Activated naive CD4-positive, alpha-beta T cell treated with anti-CD3 and anti-CD28 coated beads, Interleukin-2, amount 50 U/mL, for 24 hours (primary cell): ENCODE measurements around the gene MCM6.
"Not testable (repeated sequence)": the region's sequence is repeated elsewhere in the genome, so short reads cannot be mapped to it uniquely, and the experiment has no call there.

Source experiments
- H3K27ac Mint-ChIP-seq: one replicate; pipeline ENCODE4 v1.8.0; 2021; ENCODE audit warnings: mild to moderate bottlenecking, mixed read lengths
- H3K27me3 Mint-ChIP-seq: one replicate; pipeline ENCODE4 v1.8.0; 2021; ENCODE audit warnings: mixed read lengths
- H3K36me3 Mint-ChIP-seq: one replicate; pipeline ENCODE4 v1.8.0; 2021; ENCODE audit warnings: mixed read lengths
- H3K4me1 Mint-ChIP-seq: one replicate; pipeline ENCODE4 v1.8.0; 2021; ENCODE audit warnings: mixed read lengths
- H3K4me3 Mint-ChIP-seq: one replicate; pipeline ENCODE4 v1.8.0; 2021; ENCODE audit warnings: mild to moderate bottlenecking, mixed read lengths
- H3K9me3 Mint-ChIP-seq: one replicate; pipeline ENCODE4 v1.8.0; 2021; ENCODE audit warnings: mixed read lengths

The MCM6 gene

DNA sequence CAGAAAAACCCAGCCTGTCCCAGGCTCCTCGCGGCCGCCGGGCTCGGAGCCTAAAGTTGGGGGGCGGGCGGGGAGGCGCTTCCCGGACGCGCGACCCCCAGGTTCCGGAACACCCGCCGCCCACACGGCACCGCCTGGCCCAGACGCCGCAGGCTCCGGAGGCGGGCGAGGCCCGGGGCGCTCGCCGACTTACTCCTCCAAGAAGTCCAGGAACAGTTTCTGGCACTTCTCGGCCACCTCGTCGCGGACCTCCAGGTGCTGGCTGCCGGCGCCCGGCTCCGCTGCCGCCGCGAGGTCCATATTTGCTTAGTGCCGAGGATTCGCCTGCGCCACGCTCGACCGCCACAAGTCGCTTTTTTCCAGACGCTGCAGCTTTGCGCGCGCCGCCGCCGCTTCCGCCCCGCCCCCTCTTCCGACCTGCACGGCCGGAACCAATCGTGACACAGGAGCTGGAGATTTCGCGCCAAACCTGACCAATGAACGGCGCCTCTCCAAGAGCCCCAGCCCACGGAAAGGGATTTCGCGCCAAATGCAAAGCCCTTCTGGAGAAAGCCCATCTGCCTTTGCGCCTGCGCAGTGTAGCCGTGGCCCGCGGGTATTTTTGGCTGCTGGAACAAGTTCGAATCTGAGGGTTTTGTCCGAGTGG, at the start of gene MCM6:
TSS of gene MCM6 (minus strand) at position 378 of the 646 bp plus-strand sequence. CDS start at position 300, 78 bp downstream.
- Mint-ChIP-seq H3K4me1 (peaks cover 48% of the 10 kb centered on the region), H3K27ac (peak within 1 kb of the TSS; percentile 98), H3K36me3 (peaks cover 14% of the 10 kb centered on the region), H3K9me3 (no peaks in the 10 kb centered on the region), H3K27me3 (no peaks in the 10 kb centered on the region), H3K4me3 (peak within 1 kb of the TSS; percentile 96)

DNA sequence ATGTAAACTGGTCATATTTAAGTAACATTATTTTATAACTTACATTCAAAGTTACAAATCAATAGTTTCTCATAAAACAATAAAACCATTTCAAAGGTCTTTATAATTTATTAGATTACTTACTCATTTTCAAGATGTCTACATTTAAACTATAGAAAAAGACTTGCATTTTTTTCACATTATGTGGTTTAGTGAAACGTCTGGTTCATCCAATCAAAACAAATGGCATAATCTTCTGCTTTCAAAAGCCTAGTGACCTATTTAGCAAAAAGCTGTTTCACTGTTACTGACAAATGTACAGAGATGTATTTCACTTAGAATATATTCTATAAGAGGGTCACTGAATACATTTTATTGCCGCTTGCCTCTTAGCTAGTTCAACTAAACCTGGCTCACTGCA, 49.3 kb upstream of the MCM6 start:
- Mint-ChIP-seq H3K36me3 (peaks cover 13% of the 10 kb centered on the region), H3K4me1 (peaks cover 13% of the 10 kb centered on the region)

DNA sequence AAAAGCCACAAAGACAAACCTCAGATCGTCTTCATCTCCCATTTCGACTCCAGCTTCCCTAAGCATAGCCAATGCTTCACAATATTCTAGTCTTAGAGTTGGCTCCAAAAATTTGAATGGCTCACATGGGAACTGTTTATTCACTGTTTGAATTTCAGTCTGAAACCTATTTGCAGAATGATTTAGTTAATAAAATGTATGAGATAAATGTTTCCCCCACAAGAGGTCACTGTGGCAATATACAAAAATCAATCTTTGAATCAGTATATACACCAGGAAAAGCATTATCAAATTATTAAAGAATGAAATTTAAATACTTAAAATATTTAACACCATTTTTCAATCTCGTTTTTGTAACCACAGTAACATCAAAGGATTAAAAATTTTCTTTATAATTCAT, 40.0 kb upstream of the MCM6 start:
- Mint-ChIP-seq H3K9me3 (no peaks in the 10 kb centered on the region), H3K36me3 (peaks cover 11% of the 10 kb centered on the region), H3K4me1 (peaks cover 12% of the 10 kb centered on the region), H3K27me3 (no peaks in the 10 kb centered on the region), H3K4me3 (no peak overlapping the region), H3K27ac (no peak overlapping the region)

More for the DNA sequence above, 49.3 kb upstream of the MCM6 start:
- Mint-ChIP-seq H3K9me3 (no peaks in the 10 kb centered on the region), H3K27ac (no peak overlapping the region), H3K27me3 (no peaks in the 10 kb centered on the region), H3K4me3 (no peak overlapping the region)

DNA sequence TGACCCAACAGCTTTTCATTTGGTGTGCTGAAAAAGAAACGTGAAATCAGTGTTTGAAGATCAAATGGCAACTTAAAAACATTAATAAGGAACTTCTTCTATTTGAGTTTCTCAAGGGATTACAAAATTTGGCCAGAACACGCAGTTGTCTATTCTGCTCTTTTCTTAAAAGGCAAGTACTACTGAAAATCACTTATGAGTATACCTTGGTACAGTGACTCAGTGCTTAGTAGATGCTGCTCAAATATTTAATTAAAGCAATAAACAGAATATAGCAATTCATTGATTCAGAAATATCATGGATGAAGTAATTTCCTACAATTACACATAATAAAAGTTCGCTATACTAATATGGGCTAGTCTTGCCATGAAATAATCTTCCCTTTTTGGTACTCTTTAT, 38.2 kb upstream of the MCM6 start:
- peaks cover 12% of the 10 kb centered on the region for H3K36me3 Mint-ChIP-seq
- no peak overlapping the region for H3K4me3 Mint-ChIP-seq
- H3K9me3 Mint-ChIP-seq = no peaks in the 10 kb centered on the region
- peaks cover 14% of the 10 kb centered on the region for H3K4me1 Mint-ChIP-seq
- H3K27me3 Mint-ChIP-seq = no peaks in the 10 kb centered on the region
- no peak overlapping the region for H3K27ac Mint-ChIP-seq

DNA sequence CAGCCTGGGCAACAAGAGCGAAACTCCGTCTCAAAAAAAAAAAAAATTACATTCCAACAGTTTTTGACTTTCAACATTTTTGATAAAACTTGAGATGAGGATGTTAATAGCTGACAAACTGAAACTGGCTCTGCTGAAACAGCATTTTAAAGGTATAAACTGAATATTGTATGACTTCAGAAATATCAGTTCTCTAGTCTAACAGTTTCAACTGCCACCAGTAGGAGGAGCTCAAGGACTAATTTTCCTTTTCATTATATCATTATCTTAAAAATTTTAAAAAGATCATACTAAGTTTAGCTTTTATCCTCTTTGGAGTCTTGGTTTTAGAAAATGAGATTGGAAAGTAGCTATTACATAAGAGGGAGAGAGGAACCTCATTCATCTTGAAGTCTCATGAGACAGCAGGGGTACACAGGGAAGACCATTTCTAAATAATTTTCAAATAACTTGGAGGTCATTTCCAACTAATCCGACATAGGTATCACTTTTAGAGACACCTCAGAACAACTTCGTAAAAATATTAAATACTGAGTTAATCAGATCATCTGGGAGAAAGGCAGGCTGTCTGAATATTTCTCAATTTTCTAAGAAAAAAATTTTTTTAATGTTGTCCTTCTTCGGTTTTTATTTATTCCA, 37.6 kb upstream of the MCM6 start:
- Mint-ChIP-seq H3K36me3 (peaks cover 14% of the 10 kb centered on the region), H3K4me3 (no peak overlapping the region), H3K4me1 (peaks cover 11% of the 10 kb centered on the region), H3K27ac (no peak overlapping the region), H3K9me3 (no peaks in the 10 kb centered on the region), H3K27me3 (no peaks in the 10 kb centered on the region)

DNA sequence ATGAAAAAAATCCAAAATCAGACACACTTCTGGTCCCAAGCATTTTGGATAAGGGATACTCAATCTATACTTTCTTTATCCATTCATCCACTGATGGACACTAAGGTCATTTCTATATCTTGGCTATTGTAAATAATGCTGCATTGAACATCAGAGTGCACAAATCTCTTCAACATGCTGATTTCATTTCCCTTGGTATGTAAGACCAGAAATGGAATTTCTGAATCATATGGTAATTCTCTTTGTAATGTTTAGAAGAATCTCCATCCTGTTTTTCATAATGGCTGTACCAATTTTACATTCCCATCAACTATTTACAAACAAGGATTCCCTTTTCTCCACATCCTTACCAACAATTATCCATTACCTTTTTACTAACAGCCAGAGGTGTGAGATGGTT, 33.7 kb upstream of the MCM6 start:
- H3K4me3 Mint-ChIP-seq = no peak overlapping the region
- H3K27ac Mint-ChIP-seq = peak overlapping the region; percentile 30
- H3K36me3 Mint-ChIP-seq = peaks cover 18% of the 10 kb centered on the region
- H3K4me1 Mint-ChIP-seq = peaks cover 8% of the 10 kb centered on the region
- no peaks in the 10 kb centered on the region for H3K27me3 Mint-ChIP-seq
- H3K9me3 Mint-ChIP-seq = no peaks in the 10 kb centered on the region

DNA sequence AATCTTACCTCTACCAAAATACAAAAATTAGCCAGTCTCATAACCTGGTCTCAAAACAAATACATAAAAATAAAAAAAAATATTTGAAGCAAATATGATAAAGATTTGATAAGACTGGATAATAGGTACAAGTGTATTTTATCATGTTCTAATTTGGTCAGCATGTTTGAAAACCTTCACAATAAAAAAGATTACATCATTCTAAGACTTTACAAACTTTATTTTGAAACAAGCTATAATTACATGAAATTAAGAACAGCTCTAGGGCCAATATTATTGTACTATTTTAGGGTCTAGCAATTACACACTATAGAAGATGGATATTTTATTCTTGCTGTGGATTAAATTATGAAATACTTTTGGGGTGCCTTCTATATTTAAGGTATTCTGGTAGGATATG, 29.4 kb upstream of the MCM6 start:
- Mint-ChIP-seq H3K9me3 (no peaks in the 10 kb centered on the region), H3K4me1 (peaks cover 4% of the 10 kb centered on the region), H3K27ac (no peak overlapping the region), H3K27me3 (no peaks in the 10 kb centered on the region), H3K36me3 (peaks cover 16% of the 10 kb centered on the region), H3K4me3 (no peak overlapping the region)

DNA sequence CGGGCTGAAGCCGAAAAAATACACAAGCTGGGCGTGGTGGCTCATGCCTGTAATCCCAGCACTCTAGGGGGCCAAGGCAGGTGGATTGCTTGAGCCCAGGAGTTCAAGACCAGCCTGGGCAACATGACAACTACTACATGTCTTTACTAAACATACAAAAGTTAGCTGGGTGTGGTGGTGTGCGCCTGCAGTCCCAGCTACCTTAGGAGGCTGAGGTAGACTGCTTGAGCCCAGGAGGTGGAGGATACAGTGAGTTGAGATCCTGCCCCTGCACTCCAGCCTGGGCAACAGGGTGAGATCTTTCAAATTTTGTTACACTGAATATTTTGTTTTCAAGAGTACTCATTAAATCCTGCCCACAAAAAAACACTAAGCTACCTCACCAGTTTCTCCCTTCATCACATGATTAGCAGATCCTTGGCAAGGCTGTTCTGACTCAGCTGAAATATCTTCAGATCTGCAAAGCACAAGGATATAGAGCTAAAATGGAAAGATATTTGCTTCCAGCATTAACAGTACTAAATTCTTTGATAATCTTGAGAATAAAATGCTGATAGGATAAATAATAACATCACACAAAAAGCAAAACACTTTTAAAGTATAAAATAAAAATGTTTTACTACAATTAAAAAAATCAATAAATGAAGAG, 28.2 kb upstream of the MCM6 start:
- H3K4me1 Mint-ChIP-seq = no peaks in the 10 kb centered on the region
- peaks cover 12% of the 10 kb centered on the region for H3K36me3 Mint-ChIP-seq
- no peaks in the 10 kb centered on the region for H3K27me3 Mint-ChIP-seq
- H3K27ac Mint-ChIP-seq = no peak overlapping the region
- H3K4me3 Mint-ChIP-seq = no peak overlapping the region
- H3K9me3 Mint-ChIP-seq = no peaks in the 10 kb centered on the region

DNA sequence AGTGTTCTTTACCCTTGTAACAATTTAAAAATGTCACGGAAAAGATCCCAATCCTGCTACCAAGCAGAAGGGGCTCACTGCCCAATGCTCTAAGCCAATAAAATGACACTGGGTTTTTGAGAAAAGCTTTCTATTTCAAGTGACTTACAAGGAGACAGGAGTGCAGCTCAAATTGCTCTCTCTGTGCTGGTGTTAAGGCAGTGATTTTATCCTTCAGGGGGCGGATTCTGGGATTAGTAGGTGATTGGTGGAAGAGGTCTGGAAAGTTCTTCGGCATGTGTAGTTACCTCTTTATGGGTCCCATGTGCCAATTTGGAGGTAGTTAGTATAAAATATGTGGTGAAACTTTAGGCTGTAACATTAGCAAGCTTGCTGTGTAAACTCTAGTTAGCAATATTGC, 27.4 kb upstream of the MCM6 start:
- Mint-ChIP-seq H3K4me1 (no peaks in the 10 kb centered on the region), H3K27ac (peak overlapping the region; percentile 63), H3K36me3 (peaks cover 8% of the 10 kb centered on the region)

DNA sequence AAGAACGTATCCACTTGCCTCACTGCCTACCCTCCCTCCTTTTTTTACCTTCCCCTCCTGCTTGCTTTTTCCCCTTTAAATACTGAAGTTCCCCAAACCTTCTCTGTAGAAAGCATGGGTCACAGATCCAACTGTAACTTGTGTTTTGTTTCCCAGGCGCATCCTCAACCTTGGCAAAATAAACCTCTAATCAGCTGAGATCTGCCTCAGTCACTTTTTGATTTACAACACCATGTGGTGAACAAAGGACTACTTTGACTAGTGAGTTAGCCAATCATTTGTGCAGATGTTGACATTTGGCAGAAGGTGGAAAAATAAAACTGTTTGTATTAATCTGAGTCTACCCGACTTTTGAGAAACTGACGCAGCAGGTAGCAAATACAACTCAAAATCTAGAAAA, 23.3 kb upstream of the MCM6 start:
- no peak overlapping the region for H3K4me3 Mint-ChIP-seq
- no peaks in the 10 kb centered on the region for H3K27me3 Mint-ChIP-seq
- peaks cover 4% of the 10 kb centered on the region for H3K36me3 Mint-ChIP-seq
- H3K4me1 Mint-ChIP-seq = no peaks in the 10 kb centered on the region
- H3K9me3 Mint-ChIP-seq = no peaks in the 10 kb centered on the region
- H3K27ac Mint-ChIP-seq = no peak overlapping the region

More for the DNA sequence above, 27.4 kb upstream of the MCM6 start:
- H3K9me3 Mint-ChIP-seq = no peaks in the 10 kb centered on the region
- no peaks in the 10 kb centered on the region for H3K27me3 Mint-ChIP-seq
- H3K4me3 Mint-ChIP-seq = no peak overlapping the region

DNA sequence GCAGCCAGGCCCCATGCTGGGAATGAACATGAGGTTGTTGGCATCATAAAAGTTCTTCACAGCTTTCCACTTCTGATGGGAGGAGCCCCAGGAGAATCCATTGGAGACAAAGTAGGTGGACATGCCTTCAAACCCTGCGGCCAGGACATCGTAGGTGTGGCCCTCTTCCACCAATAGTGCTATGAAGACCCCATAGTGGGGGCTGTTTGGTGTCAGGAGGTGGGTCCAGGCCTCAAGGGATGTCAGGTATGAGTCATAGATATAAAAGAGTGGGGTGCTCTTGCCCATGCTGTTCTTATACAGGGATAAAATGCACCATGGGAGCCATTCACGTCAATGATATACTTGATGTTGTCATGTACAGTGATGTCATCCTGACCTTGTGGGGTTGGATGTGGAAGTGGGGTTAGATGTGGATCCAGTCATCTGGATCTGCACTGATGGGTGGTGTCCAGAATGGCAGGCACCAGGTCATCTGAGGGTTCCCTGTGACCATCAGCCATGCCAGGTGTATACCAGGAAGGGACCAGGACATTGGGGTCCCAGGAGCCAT, 22.1 kb upstream of the MCM6 start:
- H3K4me1 Mint-ChIP-seq = no peaks in the 10 kb centered on the region
- H3K4me3 Mint-ChIP-seq = no peak overlapping the region
- H3K27ac Mint-ChIP-seq = no peak overlapping the region
- no peaks in the 10 kb centered on the region for H3K27me3 Mint-ChIP-seq
- no peaks in the 10 kb centered on the region for H3K9me3 Mint-ChIP-seq
- peaks cover 2% of the 10 kb centered on the region for H3K36me3 Mint-ChIP-seq

DNA sequence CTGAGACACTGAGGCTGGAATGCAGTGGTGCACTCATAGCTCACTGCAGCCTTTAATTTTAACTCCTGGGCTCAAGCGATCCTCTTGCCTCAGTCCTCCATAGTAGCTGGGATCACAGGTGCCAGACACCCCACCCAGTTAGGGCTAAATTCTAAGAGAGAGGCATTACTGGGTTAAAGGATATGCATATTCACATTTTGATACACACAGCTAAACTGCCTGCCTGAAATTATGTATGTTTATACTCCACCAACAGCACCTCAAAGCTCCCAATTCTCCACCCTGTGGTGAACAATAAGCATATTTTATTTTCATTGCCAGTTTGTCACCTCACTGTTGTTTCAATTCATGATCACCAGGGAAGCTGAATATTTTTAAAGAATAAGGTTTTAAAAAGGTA, 18.7 kb upstream of the MCM6 start:
- Mint-ChIP-seq H3K27ac (no peak overlapping the region), H3K4me3 (no peak overlapping the region), H3K36me3 (peaks cover 2% of the 10 kb centered on the region), H3K9me3 (no peaks in the 10 kb centered on the region), H3K4me1 (no peaks in the 10 kb centered on the region), H3K27me3 (no peaks in the 10 kb centered on the region)

DNA sequence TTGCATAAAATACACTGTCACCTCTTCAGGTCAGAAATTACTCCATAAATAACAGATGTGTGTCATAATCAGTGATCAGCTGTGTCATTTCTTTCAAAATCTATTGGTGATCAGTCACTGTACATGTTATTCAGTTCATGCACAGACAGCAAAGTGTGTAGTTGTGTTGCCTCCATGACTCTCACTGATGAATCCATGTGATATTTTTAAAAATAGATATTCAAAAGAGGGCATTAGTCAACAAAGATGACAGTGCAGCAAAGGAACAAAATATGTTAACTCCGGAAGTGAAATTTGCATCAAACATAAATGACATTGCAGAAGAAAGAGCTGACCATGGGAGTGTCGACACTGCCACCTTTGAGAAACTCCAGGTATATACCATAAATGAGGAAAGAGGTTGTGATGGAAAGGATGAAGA, 17.1 kb upstream of the MCM6 start:
- Mint-ChIP-seq H3K9me3 (no peaks in the 10 kb centered on the region), H3K27me3 (no peaks in the 10 kb centered on the region), H3K36me3 (peaks cover 1% of the 10 kb centered on the region), H3K4me3 (no peak overlapping the region), H3K27ac (no peak overlapping the region), H3K4me1 (no peaks in the 10 kb centered on the region)

DNA sequence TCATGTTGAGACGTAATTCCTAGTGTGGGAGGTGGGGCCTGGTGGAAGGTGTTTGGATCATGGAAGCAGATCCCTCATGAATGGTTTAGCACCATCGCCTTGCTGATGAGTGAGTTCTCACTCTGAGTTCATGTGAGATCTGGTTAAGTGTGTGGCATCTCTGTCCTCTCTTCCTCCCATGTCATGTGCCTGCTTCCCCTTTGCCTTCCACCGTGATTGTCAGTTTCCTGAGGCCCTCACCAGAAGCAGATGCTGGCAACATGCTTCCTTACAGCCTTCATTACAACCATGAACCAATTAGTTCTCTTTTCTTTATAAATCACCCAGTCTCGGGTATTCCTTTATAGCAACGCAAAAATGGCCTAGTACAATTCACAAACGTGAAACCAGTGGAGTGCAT, 14.6 kb upstream of the MCM6 start:
- peaks cover 4% of the 10 kb centered on the region for H3K36me3 Mint-ChIP-seq
- no peaks in the 10 kb centered on the region for H3K27me3 Mint-ChIP-seq
- H3K4me3 Mint-ChIP-seq = no peak overlapping the region
- no peak overlapping the region for H3K27ac Mint-ChIP-seq
- H3K9me3 Mint-ChIP-seq = no peaks in the 10 kb centered on the region
- no peaks in the 10 kb centered on the region for H3K4me1 Mint-ChIP-seq

DNA sequence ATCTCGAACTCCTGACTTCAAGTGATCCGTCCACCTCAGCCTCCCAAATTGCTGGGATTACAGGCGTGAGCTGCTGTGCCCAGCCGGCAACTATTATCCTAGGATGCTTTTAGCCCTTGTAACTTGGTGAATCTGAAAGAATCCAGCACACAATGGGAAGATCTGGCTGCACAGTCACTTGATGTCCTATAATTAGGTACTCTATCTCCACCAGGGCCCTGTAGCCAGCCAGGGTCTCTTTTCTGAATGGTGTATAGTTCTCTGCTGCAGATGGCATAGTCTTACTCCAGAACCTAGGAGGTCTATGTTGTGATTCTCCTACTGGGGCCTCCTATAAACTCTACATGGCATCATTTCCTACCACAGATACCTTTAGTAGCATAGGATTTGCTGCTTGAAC, 13.9 kb upstream of the MCM6 start:
- no peaks in the 10 kb centered on the region for H3K27me3 Mint-ChIP-seq
- no peak overlapping the region for H3K4me3 Mint-ChIP-seq
- H3K9me3 Mint-ChIP-seq = no peaks in the 10 kb centered on the region
- no peak overlapping the region for H3K27ac Mint-ChIP-seq
- H3K4me1 Mint-ChIP-seq = no peaks in the 10 kb centered on the region
- peaks cover 4% of the 10 kb centered on the region for H3K36me3 Mint-ChIP-seq

DNA sequence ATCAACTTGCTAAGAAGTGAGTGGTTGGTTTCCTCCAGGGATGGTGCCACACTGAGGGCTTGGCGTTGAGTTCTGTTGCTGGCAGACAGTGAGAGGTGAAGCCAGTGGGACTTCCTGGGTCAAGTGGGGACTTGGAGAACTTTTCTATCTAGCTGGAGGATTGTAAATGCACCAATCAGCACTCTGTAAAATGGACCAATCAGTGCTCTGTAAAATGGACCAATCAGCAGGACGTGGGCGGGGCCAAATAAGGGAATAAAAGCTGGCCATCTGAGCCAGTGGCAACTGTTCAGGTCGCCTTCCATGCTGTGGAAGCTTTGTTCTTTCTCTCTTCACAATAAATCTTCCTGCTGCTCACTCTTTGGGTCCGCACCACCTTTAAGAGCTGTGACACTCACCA, 12.3 kb upstream of the MCM6 start:
- H3K9me3 Mint-ChIP-seq, H3K36me3 Mint-ChIP-seq: not testable (repeated sequence)

More for the DNA sequence above, 12.3 kb upstream of the MCM6 start:
- not testable (repeated sequence) for H3K4me1 Mint-ChIP-seq, H3K27ac Mint-ChIP-seq, H3K27me3 Mint-ChIP-seq, H3K4me3 Mint-ChIP-seq
